GM04503 (cell line): ENCODE results near the gene DPP9.

Experiments
- DNase-seq: peaks from one replicate; pipeline ENCODE4 v3.0.0-alpha.2; 2012; ENCODE audit warnings: low read depth

DPP9 gene

DNA sequence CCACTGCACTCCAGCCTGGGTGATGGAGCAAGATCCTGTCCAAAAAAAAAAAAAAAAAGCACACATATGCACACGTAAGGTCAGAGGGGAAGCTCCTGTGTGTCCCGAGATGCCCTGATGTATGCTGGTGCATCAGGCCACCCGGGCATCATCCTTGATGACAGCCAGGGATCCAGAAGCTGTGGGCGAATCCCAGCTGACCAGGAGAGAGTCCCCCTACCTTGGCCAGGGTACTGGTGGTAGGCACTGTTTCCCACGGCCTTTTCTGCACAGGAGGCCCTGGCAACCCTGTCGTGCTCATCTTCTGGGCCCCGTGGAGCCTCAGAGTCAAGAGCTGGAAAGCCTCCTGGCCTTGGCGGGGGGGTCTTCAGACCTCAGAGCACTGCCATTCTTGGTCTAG lies 67.5 kb downstream of the DPP9 start:
- DNase-seq, result no peak

DNA sequence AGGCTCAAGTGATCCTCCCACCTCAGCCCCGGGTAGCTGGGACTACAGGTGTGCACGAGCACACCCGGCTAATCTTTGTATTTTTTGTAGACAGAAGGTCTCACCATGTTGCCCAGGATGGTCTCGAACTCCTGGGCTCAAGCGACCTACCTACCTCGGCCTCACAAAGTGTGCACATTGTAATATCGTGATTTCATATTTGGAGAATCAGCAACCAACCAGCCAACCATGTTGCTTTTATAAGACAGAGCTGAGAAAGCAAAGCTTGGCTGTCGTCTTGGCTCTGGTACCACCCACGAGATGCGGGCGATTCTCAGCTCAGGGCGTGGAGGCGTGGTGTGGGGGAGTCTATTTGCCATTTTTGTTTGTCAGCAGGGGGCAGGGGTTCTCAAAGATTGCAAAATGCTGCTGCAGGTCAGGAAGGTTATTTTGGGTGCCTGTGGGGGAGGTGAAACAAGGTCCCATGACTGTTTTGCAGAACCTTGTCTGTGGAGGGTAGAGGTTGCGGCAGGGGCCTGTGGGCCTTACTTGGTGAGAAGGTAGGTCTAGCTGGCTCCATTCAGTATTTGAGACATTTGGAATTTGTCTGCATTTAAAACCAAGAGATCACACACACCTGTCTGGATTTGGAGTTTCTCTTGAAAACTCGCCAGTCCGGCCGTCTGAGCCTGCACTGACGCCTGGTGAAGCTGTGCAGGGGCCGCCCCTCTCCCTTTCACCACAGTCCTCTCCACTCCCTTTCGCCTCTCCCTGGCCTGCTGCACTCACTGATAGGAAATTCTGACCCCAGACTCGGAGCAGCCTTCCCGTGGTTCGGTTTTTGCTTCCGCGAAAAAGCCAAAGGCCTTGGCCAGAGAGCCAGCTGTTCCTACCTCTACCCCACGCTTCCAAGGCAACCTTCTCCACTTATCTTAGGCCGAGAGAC lies 68.9 kb downstream of the DPP9 start:
- no peak for DNase-seq

DNA sequence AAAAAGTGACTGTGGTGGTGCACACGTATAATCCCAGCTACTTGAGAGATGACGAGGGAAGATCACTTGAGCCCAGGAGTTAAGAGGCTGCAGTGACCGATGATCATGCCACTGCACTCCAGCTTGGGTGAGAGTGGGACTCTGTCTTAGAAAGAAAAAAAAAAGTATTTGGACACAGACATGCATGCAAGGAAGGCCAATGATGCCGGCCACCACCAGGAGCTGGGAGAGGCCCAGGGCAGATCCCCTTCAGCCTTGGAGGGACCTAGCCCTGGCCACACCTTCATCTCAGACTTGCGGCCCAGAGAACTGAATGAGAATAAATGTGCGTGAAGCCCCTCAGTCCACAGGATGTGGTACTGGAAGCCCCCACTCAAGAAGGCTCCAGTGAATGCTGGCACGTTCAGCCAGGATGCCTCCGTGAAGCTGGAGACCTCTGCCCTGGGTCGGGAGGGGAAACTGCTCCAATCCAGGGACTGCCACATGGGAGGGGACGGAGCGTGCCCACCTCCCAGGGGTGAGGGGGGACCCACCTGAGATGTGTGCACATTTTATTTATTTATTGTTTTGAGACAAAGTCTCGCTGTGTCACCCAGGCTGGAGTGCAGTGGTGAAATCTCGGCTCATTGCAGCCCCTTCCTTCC lies 69.7 kb downstream of the DPP9 start:
- no peak for DNase-seq

DNA sequence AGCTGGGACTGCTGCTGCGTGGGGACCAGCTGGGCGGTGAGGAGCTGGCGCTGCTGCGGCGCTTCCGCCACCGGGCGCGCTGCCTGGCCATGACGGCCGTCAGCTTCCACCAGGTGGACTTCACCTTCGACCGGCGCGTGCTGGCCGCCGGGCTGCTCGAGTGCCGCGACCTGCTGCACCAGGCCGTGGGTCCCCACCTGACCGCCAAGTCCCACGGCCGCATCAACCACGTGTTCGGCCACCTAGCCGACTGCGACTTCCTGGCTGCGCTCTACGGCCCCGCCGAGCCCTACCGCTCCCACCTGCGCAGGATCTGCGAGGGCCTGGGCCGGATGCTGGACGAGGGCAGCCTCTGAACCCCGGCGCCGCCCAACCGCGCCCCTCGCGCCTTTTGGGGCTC lies 71.6 kb downstream of the DPP9 start:
- no peak for DNase-seq

DNA sequence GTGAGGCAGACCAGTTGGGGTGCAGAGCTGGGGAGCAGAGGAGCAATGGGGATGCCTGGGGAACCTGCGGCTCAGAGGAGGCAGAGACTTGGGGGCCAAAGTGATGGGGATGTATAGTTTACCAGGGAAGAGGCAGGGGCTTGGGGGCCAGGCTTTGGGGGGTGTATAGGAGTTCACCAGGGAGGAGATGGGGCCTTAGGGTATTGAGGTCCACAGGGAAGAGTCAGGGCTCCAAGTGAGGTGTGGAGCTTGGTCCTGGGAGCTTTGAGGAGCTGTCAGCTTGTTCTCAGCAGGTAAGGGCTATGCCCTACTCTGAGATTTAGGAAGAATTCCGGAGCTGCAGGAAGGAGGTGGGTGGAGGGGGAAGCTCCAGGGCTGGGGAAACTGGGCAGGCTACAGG lies 73.5 kb downstream of the DPP9 start:
- DNase-seq, result no peak

DNA sequence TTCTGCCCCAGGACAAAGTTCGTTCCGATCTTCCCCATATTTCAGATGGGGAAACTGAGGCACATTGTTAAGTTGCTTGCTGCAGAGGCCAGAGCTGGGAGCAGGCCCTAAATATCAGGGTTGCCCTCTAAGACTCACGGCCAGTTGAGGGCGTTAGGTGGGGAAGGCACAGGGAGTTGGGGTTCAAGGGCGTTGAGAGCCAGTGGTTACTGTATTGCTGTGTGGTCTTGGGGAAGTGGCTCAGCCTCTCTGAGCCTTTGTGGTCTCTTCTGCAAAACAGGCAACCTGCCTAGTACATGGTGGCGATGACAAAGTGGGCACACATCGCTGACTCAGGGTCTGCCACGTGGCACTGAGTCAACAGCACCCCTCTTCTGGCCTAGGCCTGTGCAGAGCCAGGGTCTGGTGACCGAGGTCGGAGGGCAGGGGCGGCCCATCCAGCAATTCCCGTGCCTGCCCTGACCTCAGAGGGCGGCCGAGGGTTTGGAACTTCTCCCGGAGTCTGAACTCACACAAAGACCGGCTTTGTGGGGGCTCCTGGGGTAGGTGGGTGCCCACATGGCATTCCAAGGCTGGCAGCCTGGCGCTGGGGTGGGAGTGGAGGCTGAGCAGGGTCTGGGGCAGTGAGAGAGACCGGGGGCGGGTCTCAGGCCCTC lies 74.1 kb downstream of the DPP9 start:
- DNase-seq, result no peak

DNA sequence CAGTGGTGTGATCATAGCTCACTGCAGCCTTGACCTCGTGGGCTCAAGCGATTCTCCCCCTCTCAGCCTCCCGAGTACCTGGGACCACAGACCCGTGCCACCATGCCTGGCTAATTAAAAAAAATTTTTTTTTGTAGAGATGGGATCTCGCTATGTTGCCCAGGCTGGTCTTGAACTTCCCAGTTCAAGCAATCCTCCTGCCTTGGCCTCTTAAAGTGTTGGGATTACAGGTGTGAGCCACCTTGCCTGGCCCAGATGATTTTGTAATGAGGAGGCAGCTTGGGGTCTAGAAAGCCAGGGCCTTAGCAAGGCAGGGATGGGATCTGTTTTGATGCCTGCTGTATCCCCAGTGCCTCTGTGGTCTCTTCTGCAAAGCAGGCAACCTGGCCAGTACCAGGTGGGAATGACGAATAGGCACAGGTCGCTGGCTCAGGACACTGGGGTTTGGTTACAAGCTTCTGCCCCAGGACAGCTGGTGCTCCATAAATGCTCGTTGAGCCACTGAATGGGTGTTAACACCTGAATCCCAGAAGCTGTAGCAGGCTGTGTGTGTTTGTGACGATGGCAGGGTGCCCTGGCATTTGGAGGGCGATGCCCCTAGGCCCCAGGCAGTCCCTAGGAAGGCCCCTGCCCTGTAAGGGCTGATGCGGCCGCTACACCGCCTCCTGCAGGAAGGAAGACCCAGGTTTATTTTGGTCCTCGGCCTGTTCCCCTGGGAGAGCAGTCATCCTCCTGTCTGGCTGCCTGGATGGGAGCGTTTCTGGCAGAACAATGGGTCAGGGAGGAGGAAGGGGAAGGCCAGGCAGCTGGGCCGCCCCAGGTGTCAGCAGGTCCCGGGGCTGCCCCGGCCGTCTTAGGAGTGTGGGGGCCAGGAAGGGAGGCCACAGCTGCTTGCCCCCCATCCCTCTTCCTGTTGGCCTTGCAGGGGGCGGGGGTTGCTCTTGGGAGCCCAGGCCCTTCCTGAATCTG lies 75.7 kb downstream of the DPP9 start:
- DNase-seq, result no peak

DNA sequence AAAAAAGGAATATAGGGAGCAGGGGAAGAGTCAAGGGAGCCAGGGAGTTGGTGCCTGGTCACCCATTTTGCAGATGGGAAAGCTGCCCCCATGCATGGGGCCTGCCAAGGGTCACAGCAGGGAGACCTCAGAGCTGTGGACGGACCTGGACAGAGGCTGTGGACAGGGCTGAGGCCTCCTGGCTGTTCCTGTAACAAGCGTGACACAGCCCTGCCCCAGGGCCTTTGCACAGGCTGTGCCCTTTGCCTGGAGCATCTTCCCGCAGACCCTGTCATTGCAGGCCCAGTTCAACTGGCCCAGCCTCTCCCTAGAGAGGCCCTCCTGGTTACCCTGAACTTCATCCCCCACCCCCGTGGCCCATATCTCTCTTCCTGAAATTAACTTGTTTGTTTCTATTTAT lies 77.9 kb downstream of the DPP9 start:
- no peak for DNase-seq

DNA sequence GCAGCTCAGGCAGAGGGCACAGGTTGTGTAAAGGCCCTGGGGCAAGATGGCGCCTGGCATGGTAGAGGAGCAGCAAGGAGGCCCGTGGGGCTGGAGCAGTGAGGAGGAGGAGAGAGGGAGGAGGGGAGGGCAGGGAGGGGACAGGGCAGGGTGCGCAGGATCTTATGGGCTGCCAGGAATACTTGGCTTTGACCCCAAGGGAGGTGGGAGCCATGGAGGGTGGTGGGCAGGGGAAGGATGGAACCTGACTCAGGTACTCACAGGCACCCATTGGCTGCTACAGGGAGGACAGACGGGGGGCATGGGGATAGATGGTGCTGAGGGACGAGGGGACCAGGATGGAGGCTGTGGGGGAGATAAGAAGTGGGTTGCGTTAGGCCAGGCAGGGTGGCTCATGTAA lies 81.0 kb downstream of the DPP9 start:
- no peak for DNase-seq

DNA sequence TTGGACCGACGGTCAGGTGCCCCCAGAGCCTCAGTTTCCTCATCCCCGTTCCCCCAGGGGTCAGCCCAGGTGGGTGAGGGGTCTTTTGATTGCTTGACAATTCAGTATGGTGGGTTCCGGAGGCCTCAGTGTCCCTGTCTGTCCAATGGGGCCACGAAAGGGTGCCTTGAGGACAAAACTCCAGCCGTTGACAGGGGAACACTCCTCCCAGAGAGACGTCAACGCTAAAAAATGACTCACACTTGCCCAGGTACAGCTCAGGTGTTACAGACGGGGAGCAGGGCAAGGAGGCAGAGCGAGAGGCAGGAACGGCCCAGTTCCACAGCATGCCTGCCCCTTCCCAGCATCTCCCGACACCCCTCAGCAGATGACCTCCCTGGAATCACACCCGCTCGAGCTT lies 82.5 kb downstream of the DPP9 start:
- DNase-seq, result no peak

DNA sequence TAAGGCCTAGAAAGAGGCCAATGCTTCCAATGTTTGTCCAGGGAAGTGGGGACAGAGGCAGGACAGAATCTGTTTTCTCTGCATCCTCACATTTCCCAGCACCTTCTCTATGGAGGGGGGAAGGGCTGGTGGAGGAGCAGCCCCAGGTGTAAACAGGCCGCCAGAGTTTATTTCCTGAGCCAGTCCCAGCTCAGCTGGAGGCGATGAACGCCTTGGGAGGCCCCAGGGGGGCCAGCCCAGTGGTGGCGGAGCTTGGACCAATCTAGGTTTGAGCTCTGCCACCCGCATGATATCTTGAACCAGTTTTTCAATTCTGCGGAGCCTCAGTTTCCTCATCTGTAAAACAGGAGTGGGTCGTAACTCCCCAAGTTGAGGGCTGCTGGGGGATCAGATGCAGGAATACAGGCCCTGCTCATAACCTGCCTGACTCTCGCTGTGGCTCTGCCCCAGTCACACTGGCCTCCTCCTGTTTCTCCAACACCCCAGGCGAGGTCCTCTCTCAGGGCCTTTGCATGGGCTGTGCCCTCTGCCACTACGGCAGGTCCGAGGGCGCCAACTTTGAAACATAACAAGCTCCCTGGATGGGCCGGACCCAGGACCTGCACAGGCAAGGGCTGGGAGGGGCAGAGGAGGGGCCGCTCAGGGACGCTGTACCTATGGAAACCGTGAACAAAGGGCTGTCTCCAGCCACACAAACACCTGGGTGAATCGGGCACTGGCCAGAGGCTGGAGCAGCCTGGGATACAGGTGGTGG lies 83.2 kb downstream of the DPP9 start:
- DNase-seq, result no peak

DNA sequence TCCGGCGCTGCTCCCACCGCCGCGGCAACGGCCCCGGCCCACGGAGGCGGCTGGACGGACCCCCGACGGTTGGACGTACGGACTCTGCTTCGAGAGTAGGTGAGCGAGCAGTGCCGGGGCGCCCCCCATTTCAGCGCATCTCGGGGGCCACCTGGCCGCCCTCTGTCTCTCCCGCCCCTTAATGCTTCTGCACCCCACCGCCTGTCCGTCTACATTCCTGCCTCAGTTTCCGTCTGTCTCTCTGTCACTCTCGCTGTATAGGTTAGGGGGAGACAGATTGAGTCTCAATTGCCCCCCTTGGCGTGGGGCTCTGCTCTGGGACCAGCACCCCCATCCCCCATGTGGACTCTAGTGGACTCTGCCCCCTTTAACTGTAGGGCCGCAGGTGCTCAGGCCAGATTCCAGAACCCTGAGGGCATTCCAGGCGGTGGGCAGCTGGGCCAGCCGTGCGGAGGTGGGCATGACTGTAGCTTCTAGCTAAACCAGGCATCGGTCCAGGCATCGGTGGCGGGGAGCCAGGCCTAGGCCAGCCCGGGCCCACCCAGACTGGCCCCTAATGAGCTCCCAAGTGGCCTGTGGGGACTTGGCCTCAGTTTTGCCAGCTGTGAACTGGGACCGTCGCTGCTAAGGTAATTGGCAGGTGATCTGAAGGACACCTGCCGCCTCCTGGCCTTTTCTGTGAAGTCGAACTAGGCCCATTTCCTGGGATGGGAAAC lies 84.0 kb downstream of the DPP9 start:
- DNase-seq, result no peak

DNA sequence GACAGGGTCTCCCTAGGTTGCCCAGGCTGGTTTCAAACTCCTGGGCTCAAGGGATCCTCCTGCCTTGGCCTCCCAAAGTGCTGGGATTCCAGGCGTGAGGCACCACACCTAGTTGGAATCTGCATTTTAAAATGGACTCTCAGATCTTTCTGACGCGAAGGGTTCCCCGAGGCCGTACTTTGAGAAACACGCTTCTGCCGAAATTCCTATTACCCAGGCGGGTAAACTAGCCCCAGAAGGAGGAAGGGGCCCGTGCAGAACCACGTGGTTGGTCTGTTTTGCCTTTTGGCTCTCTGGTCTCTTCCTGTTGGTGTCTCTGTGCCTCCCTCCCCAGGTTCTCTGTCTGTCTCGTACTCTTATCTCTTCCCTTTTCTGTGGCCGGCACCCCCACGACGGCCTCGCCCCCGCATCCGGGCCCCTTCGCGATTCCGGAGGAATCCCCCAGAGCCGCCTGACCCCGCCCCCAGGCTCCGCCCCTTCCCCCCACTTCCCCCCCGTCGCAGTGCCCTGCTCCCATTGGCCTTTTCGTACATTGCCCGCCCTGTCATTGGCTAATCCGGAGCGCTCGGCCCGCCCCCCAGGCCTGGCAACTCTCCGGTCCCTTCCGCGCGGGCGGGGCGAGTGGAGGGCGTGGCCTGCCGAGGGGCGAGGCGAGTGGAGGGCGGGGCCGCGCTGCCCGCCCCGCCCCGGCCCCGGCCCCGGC lies 84.7 kb downstream of the DPP9 start, which contains the start of gene TNFAIP8L1:
TSS of gene TNFAIP8L1 (plus strand) at position 689 of the 703 bp plus-strand sequence. CDS start 12,354 bp downstream, outside the sequence.
- peak; percentile 38 for DNase-seq

DNA sequence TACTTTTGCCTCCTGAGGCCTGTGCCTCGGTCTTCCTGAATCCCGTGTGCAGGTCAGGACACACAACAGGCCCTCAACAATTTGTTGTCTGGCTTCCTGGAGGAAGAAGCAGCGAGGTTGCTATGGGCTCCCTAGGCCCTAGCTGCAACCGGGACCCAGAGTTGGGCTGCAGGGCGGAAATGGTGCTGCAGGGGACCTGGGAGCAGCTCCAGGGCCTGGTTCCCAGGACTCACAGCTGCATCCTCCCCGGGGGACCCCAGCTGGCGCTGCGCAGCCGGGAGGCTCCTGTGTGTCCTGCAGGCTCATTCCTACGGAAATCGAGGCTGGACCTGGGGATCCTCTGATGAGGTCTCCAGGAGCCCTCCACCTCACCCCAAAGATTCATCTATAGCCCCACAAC lies 85.3 kb downstream of the DPP9 start:
- DNase-seq, result no peak

DNA sequence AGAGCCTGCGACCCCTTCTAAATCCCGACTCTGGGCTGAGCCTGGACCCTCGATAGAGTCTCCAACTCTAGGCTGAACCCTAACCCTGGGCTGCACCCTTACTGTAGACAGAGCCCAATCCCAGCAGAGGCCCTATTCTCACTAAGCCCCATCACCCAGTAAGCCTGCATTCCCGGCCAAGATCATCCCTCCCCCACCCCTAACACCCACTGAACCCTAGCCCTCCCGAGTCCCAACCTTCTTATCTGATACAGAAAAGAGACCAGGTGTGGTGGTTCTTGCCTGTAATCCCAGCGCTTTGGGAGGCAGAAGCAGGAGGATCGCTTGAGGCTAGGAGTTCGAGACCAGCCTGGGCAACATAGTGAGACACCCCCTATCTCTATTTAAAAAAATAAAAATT lies 86.9 kb downstream of the DPP9 start:
- DNase-seq, result no peak

DNA sequence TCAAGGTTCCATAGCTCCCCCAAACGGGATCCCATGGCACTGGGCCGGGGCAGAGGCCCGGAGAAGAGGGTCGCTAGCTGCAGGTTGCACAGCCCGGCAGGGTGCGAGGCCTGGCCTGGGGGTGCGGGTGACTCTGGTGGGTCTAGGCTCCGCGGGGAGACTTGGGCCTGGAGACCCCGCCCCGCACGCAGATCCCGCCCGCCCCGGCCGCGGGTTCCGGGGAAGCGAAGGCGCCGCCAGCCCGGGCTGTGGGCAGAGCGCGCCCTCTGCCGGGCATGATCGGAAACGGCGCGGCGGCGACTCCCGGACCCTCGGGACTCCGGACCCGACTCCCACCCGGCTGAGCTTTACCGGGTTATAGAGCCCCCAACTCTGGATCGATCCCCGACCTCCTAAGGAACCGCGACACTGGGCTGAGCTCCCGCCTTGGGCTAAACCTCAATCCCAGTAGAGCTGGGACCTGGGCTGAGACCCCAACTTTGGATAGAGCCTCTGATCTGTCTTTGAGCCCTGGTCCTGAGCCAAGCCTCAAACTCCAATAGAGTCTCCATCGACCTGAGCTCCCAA lies 87.4 kb downstream of the DPP9 start:
- no peak for DNase-seq

DNA sequence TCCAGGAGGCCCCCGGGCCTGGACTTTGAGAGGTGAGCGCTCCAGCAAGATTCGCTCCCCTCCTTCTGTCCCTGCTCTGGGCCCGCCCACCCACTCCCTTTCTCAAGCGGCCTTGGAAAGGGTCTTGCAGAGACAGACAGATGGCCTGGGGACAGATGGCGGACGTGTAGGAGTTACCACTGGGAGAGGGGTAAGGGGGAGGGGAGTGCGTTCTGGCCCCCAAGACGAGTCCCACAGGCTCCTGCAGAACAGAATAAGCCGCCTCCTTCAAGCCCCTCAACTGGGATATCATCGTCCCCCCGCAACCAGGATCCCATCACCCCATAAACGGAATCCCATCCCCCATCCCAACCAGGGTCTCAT lies 87.9 kb downstream of the DPP9 start:
- DNase-seq, result no peak

DNA sequence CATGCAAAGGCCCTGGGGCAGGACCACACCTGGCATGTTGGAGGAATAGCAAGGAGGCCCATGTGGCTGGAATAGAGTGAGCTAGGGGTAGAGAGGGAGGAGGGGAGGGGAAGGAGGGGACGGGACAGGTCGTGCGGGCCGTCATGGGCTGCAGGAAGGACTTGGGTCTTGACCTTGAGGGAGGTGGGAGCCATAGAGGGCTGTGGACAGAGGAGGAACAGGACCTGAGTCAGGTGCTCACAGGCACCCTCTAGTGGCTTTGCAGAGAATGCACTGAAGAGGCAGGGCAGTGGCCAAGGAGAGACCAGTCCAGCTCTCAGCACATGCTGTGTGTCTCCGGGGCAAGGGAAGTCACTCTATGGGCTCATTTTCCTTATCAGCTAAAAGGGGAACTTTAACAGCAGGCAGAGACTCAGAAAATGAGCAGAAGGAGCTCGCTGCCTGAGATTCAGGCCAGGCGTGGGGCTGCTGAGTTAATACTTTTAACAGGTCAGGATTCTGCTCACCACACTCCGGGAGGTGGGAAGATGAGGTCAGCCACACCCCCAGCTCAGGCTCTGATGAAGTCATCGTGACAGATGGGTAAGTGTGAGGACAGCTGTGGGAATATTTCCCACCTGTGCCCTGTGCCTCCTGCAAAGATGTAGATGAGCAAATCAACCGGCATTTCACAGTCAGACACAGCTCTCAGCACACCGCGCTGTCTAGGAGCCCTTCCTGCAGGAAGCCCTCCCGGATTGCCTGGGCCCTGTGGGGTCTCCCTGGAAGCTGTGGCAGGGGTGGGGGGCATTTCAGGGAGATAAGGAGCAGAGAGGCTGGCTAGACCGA lies 90.3 kb downstream of the DPP9 start:
- DNase-seq, result peak; percentile 10
